Bronchial epithelial cell (primary cell): ENCODE measurements around the gene PTPRF. TPM values are rescaled to one million over a fixed set of nuclear protein-coding genes. Genes with fewer than 3 reads are reported as not detected.
"Not testable (repeated sequence)": the region's sequence is repeated elsewhere in the genome, so short reads cannot be mapped to it uniquely, and the experiment has no call there.

Experiments used
- DNase-seq: peaks from one replicate; pipeline ENCODE4 v3.0.0-alpha.2; 2010; ENCODE audit warnings: low read depth
- FAIRE-seq: peaks from 2 replicates; lab custom pipeline; 2011; peaks lifted over from hg19 to GRCh38; lab: Jason Lieb, UNC
- H3K27me3 ChIP-seq: 2 replicates; pipeline ENCODE4 v1.5.1; 2011; ENCODE audit warnings: low read length; ENCODE audit not compliant: control insufficient read depth, insufficient read depth
- H3K36me3 ChIP-seq: 2 replicates; pipeline ENCODE4 v1.5.1; 2011; ENCODE audit warnings: low read length; ENCODE audit not compliant: control insufficient read depth, insufficient read depth
- H3K4me3 ChIP-seq: 2 replicates; pipeline ENCODE4 v1.5.1; 2011; ENCODE audit warnings: mild to moderate bottlenecking, low read depth, low read length, control low read depth
- CTCF ChIP-seq: IDR thresholded peaks from 2 replicates; pipeline ENCODE4 v1.5.1; 2011; ENCODE audit warnings: mild to moderate bottlenecking, moderate library complexity, low read length, control low read depth, inconsistent platforms; ENCODE audit not compliant: insufficient read depth, severe bottlenecking
- total RNA-seq: library from RNA; depleted of rRNA; stranded (reverse); fragments of >200 nt; gene quantifications from 2 replicates; pipeline ENCODE4 v1.2.1, GENCODE V29; 2014

The PTPRF gene
- total RNA-seq, 1 donor from 2014 or later: 127 TPM

- H3K27me3 ChIP-seq: no peaks in the 10 kb centered on the region
- no peaks in the 10 kb centered on the region for H3K36me3 ChIP-seq
- TF ChIP-seq CTCF: no peak
- DNase-seq (peak; percentile 78), FAIRE-seq (no peak)
- no peak overlapping the region for H3K4me3 ChIP-seq
Observed at GRCh38 chr1:43492826-43493225, 37.9 kb upstream of the PTPRF start.

- peak; percentile 45 for DNase-seq
- Histone ChIP-seq H3K27me3 (no peaks in the 10 kb centered on the region), H3K36me3 (no peaks in the 10 kb centered on the region), H3K4me3 (no peak overlapping the region)
- no peak for FAIRE-seq
- TF ChIP-seq CTCF: no peak
Observed at GRCh38 chr1:43493661-43494450, 36.8 kb upstream of the PTPRF start.

GRCh38 chr1:43495204-43495603 is 35.5 kb upstream of the PTPRF start:
- no peak for FAIRE-seq
- Histone ChIP-seq H3K4me3 (no peak overlapping the region), H3K36me3 (no peaks in the 10 kb centered on the region), H3K27me3 (no peaks in the 10 kb centered on the region)
- no peak for TF ChIP-seq CTCF
- no peak for DNase-seq

GRCh38 chr1:43499898-43500297 is 30.8 kb upstream of the PTPRF start:
- Histone ChIP-seq H3K4me3 (no peak overlapping the region), H3K27me3 (no peaks in the 10 kb centered on the region), H3K36me3 (no peaks in the 10 kb centered on the region)
- DNase-seq (no peak), FAIRE-seq (no peak)
- no peak for TF ChIP-seq CTCF

GRCh38 chr1:43501806-43502205 is 28.9 kb upstream of the PTPRF start:
- H3K4me3 ChIP-seq, H3K27me3 ChIP-seq, FAIRE-seq, H3K36me3 ChIP-seq, DNase-seq: not testable (repeated sequence)

- Histone ChIP-seq H3K27me3 (no peaks in the 10 kb centered on the region), H3K4me3 (no peak overlapping the region), H3K36me3 (no peaks in the 10 kb centered on the region)
- no peak for TF ChIP-seq CTCF
- no peak for DNase-seq
- FAIRE-seq: peak; percentile 28
Observed at GRCh38 chr1:43503534-43503933, 27.1 kb upstream of the PTPRF start.
